ENCODE measurements around the gene FRYL.

FRYL gene

DNA sequence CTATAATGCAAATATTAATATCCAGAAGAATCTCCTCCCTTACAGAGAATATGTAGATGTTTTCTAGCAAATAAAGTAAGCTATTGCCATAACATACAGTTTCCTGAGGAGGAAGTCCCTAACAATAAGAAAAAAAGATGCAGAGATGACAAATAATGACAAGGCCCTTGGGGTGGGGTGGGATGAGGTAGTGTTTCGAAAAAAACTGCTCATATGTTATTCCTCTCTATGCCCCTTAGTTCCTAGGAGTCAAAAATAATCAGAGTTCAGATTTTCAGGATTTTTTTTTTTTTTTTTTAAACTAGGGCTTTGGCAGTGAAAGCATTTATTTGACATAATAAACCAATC is 191.0 kb downstream of the FRYL start:
- no peak for TF ChIP-seq CTCF (IDR thresholded peaks at IDR 0.05)

DNA sequence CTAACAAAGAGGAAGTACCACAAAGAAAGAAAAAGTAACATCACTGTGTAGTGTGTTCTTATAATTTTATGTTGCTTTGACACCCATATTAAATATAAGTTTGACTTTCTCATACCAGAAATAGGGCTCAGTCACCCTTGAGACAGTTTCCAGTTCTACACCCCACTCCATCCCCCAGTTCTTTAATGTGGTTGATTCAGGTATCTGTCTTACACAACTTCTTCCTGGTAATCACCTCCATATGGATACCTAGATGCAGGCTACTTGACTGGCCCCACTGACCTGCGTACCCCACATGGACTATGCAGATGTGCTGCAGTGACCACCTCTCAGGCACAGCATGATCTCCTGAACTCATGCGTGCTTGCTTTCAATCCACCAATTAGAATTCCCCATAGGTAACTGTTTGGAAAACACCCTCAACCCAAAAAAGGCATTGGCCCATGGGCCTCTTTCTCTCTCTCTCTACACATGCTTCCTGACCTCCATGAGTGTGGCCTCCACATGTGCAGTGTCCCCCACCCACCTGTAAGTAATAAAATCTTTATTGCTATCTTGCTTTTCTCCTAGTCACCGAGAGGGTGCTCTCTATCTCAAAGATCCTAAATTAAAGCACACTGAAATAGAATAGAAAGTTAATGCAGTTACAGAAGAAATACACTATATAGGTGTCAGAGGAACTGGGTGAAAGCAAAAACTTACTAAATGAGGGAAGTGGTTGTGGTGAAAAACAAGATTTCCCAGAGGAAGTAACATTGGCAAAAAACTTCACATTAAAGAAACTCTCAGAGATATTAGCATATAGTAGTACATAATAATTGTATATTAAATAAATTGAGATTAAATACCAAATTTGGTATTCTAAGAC is 191.6 kb downstream of the FRYL start:
- no peak for TF ChIP-seq CTCF (IDR thresholded peaks at IDR 0.05)

DNA sequence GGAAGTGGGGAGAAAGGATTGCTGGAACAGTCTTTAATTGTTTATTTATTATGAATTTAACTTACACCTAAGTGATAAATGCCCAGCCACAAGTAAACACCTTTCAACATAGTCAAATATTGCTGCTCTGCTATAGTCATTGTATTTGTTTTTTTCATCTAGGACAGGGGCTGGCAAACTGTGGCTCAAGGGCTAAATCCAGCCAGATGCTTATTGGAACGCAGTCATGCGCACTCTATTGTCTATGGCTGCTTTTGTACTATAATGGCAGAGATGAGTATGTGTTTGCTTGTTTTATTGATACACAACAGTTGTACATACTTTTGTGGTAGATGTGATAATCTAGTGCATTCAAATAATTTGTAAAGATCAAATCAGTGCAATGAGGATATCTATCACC is 194.7 kb downstream of the FRYL start:
- TF ChIP-seq CTCF (IDR thresholded peaks at IDR 0.05), result no peak

DNA sequence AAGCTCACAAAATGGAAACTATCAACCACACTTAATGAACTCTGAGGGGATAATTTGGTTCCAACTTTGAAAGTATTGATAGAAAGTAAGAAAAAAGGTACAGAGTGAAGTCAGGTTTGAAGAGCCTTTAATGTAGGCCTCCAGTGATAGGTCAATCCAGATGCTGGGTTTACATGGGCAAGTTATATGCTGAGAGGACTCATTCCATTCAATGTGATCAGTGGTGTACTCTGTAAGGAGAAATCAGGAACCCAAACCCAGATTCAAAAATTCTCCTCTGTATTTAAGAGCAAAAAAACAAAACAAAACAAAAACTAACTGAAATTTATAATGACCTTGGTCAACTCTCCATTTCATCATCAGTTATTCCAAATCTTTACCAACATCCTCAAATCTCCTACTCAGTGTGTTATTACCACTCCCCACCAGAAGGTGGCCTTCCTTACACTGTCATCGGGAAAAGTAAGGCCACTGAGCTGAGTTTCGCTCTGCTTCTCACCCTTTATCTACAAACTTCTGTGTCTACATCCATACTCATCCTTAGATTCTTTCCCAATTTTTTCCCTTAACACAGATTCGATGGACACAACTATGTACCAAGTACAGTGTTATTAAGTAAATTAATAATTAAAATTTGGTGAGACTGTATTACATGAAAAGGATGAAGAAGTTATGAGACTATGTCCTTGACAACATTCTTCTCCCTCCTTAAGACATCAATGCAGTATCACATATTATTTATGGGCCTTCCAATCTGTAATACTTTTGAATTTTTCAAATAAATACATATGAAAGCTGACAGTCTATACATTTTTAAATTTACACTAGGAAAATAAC is 201.7 kb downstream of the FRYL start:
- peak; percentile 85 for TF ChIP-seq CTCF (IDR thresholded peaks at IDR 0.05)

GRCh38 chr4:48575964-48576363 is 204.1 kb downstream of the FRYL start:
- no peak for TF ChIP-seq CTCF (IDR thresholded peaks at IDR 0.05)

- no peak for TF ChIP-seq CTCF (IDR thresholded peaks at IDR 0.05)
Observed at GRCh38 chr4:48571471-48571870, 208.6 kb downstream of the FRYL start.

DNA sequence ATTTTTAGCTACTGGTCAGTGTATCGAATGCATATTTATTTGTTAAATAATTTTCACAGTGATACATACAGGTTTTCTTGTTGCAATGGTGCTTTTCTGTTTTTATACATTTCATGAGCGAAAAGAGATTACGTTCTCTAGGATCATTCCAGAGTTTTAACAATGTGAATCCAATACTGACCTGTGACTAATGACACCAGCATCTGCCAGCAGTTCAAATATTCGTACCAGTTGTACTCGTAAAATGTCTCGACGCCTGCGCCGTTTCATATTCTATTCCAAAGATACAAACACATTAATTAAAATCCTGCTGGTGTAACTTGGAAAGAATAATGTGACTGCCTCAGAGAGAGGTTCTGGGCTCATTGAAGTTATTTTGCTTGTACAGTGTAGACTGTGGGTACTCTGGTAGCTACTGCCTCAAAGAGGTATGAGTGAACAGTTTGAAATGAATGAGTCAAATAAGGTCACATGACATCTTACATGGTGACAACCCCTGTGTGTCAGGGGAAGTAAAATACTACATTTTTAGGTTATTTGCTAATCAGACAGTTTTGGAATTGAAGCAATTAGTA is 209.3 kb downstream of the FRYL start:
- no peak for TF ChIP-seq CTCF (IDR thresholded peaks at IDR 0.05)

Data from LNCAP (cell line).